ENCODE data around the gene SORCS3. TPM values are rescaled to one million over a fixed set of nuclear protein-coding genes. Genes with fewer than 3 reads are reported as not detected.

The SORCS3 gene
- total and polyA plus RNA-seq, 9 of the 15 experiments (the other 6 are each of a cell fraction or from before 2014, with no cell fraction given): not detected

- Histone ChIP-seq H3K36me3 (ENCODE audit: control insufficient read depth, insufficient read depth, low read length) (no peaks in the 10 kb centered on the region), H2AFZ (ENCODE audit: low read depth, low read length) (no peak overlapping the region), H3K27me3 (ENCODE audit: control insufficient read depth in 2 of 2, insufficient read depth in 2 of 2, low read length in 2 of 2) (no peaks in the 10 kb centered on the region), H3K9me3 (replicated peaks; ENCODE audit: control insufficient read depth, insufficient read depth, low read depth, low read length) (no peaks in the 10 kb centered on the region), H3K79me2 (ENCODE audit: control insufficient read depth, insufficient read depth, low read length) (no peaks in the 10 kb centered on the region), H3K9me1 (ENCODE audit: control insufficient read depth, insufficient read depth, low read length) (no peaks in the 10 kb centered on the region), H3K27ac (ENCODE audit: extremely low read depth, low read depth, low read length) (no peak overlapping the region), H3K4me2 (ENCODE audit: insufficient read depth, low read length) (no peak overlapping the region), H4K20me1 (replicated peaks; ENCODE audit: control insufficient read depth, insufficient read depth, low read length) (no peaks in the 10 kb centered on the region), H3K4me3 (no peak overlapping the region), H3K9ac (ENCODE audit: insufficient read depth in 1 of 2, low read depth in 2 of 2, low read length in 2 of 2) (no peak overlapping the region), H3K4me1 (replicated peaks in 1 of 2; ENCODE audit: control insufficient read depth in 2 of 2, insufficient read depth in 2 of 2, low read length in 2 of 2) (no peaks in the 10 kb centered on the region)
- WGBS (ENCODE audit: insufficient coverage, low coverage, missing lambda C conversion rate): 0% methylated on average over 3 of the region's 3 CpGs
- CTCF ChIA-PET (ENCODE audit: low intra/inter-chr PET ratio): no interaction called here
- no TSS peak for BruUV-seq (replicated peaks)
- no peak for FAIRE-seq
- no peak for DNase-seq (ENCODE audit: extremely low read depth in 1 of 4, low spot score in 3 of 4)
- POLR2A ChIA-PET: no interaction called here
- ATAC-seq: no peak
- intact Hi-C loops (cut with micrococcal nuclease) (no loop called here), in situ Hi-C loops (cut with MboI) (no loop called here)
- TF ChIP-seq RB1 (IDR thresholded peaks at IDR 0.05; ENCODE audit: low read depth) (no peak), ZNF41 (CRISPR knock-in tag; conservative IDR thresholded peaks at IDR 0.05) (no peak), TCF7 (IDR thresholded peaks at IDR 0.05; ENCODE audit: borderline replicate concordance) (no peak), MNT (conservative IDR thresholded peaks at IDR 0.05) (no peak), BRF1 (IDR thresholded peaks at IDR 0.05; ENCODE audit: borderline replicate concordance, extremely low read depth, insufficient read length) (no peak), HDAC3 (IDR thresholded peaks at IDR 0.05; ENCODE audit: borderline replicate concordance, partially characterized antibody) (no peak), NBN (IDR thresholded peaks at IDR 0.05; ENCODE audit: low read depth) (no peak), DDX20 (tag; IDR thresholded peaks at IDR 0.05; ENCODE audit: low read depth) (no peak), GTF2A2 (tag; IDR thresholded peaks at IDR 0.05) (no peak), ZNF282 (CRISPR knock-in tag; IDR thresholded peaks at IDR 0.05) (no peak), ARID4B (CRISPR knock-in tag; IDR thresholded peaks at IDR 0.05) (no peak), ZNF184 (CRISPR knock-in tag; IDR thresholded peaks at IDR 0.05) (no peak), ZNF24 (IDR thresholded peaks at IDR 0.05) (no peak), CLOCK (CRISPR knock-in tag; IDR thresholded peaks at IDR 0.05; ENCODE audit: borderline replicate concordance) (no peak)
Observed at GRCh38 chr10:104690101-104690500, 49.0 kb downstream of the SORCS3 start.

All from K562 (cell line).